NCI-H446 (cell line): Measurements from ENCODE around the gene KRTAP10-6.
"Not testable (repeated sequence)": the region's sequence is repeated elsewhere in the genome, so short reads cannot be mapped to it uniquely, and the experiment has no call there.

ENCODE experiments used
- DNase-seq, 2 experiments: peaks; one replicate each; lab custom pipeline; 2025; lab: John Stamatoyannopoulos, UW

The KRTAP10-6 gene

GRCh38 chr21:44578371-44579055 is 13.8 kb downstream of the KRTAP10-6 start:
- no peak for DNase-seq

- no peak for DNase-seq
Observed at GRCh38 chr21:44576025-44576420, 16.3 kb downstream of the KRTAP10-6 start.

GRCh38 chr21:44575307-44576024 is 16.8 kb downstream of the KRTAP10-6 start:
- no peak for DNase-seq

- no peak for DNase-seq
Observed at GRCh38 chr21:44574457-44575306, 17.6 kb downstream of the KRTAP10-6 start.

- not testable (repeated sequence) for DNase-seq
Observed at GRCh38 chr21:44573630-44574456, 18.5 kb downstream of the KRTAP10-6 start, which contains the start of gene KRTAP10-4. Gene KRTAP10-4 (plus strand): TSS chr21:44573729. CDS start chr21:44573759, 30 bp downstream.

- no peak for DNase-seq
Observed at GRCh38 chr21:44572959-44573583, 19.2 kb downstream of the KRTAP10-6 start.

GRCh38 chr21:44571844-44572782 is 20.2 kb downstream of the KRTAP10-6 start:
- DNase-seq: no peak

- no peak for DNase-seq
Observed at GRCh38 chr21:44571296-44571695, 21.0 kb downstream of the KRTAP10-6 start.

GRCh38 chr21:44569861-44570517 is 22.3 kb downstream of the KRTAP10-6 start:
- no peak for DNase-seq

- no peak for DNase-seq
Observed at GRCh38 chr21:44568667-44569556, 23.4 kb downstream of the KRTAP10-6 start.

- no peak for DNase-seq
Observed at GRCh38 chr21:44568261-44568660, 24.0 kb downstream of the KRTAP10-6 start.

- no peak for DNase-seq
Observed at GRCh38 chr21:44567481-44568171, 24.7 kb downstream of the KRTAP10-6 start.

GRCh38 chr21:44566403-44566802 is 25.9 kb downstream of the KRTAP10-6 start:
- DNase-seq: no peak

GRCh38 chr21:44564886-44565598 is 27.3 kb downstream of the KRTAP10-6 start:
- no peak for DNase-seq

GRCh38 chr21:44564099-44564498 is 28.2 kb downstream of the KRTAP10-6 start:
- DNase-seq: no peak

- no peak for DNase-seq
Observed at GRCh38 chr21:44558695-44559094, 33.6 kb downstream of the KRTAP10-6 start, which contains the start of gene KRTAP10-3. Gene KRTAP10-3 (minus strand): TSS chr21:44558795. CDS start chr21:44558715, 80 bp downstream.

- not testable (repeated sequence) for DNase-seq
Observed at GRCh38 chr21:44558329-44558675, 34.0 kb downstream of the KRTAP10-6 start.
